Endothelial cell of umbilical vein (primary cell): ENCODE measurements around the gene RAI1. TPM values are rescaled to one million over a fixed set of nuclear protein-coding genes. Genes with fewer than 3 reads are reported as not detected.

ENCODE experiments used
- BruUV-seq: library from RNA; stranded (reverse); fragments of 400-500 nt; replicated peaks from 2 replicates; lab custom pipeline; 2021; lab: Mats Ljungman, UMichigan
- CTCF ChIA-PET: fragments of 300-600, 350-600 bp; sonication (Branson Sonifier 250); formaldehyde crosslinking; loops from one replicate; lab custom pipeline; 2021; ENCODE audit warnings: antibody characterized with exemption, inconsistent platforms; lab: Charles Lee
- POLR2A ChIA-PET: fragments of 300-600, 350-600 bp; sonication (Branson Sonifier 250); formaldehyde crosslinking; loops from one replicate; lab custom pipeline; 2021; ENCODE audit warnings: antibody characterized with exemption, inconsistent platforms; lab: Charles Lee
- DNase-seq: peaks from one replicate; pipeline ENCODE4 v3.0.0-alpha.2; 2011; ENCODE audit warnings: low read depth, low spot score
- FAIRE-seq: peaks from 2 replicates; lab custom pipeline; 2011; peaks lifted over from hg19 to GRCh38; lab: Jason Lieb, UNC
- H2AFZ ChIP-seq: 2 replicates; pipeline ENCODE4 v1.6.0; 2012; ENCODE audit warnings: low read depth, low read length, control low read depth, inconsistent platforms
- H3K27ac ChIP-seq: 2 replicates; pipeline ENCODE4 v1.5.1; 2011; ENCODE audit warnings: low read depth, mild to moderate bottlenecking, control low read depth, low read length, moderate library complexity; ENCODE audit not compliant: insufficient read depth
- H3K27me3 ChIP-seq, 2 experiments: 2 replicates each; pipeline versions ENCODE4 v1.6.0 to v1.6.1; 2011; ENCODE audit warnings: low read length in 2 of 2, mixed read lengths in 1 of 2; ENCODE audit not compliant: control insufficient read depth in 2 of 2, insufficient read depth in 2 of 2
- H3K36me3 ChIP-seq, 2 experiments: 2 replicates in 1 of 2; 3 replicates in 1 of 2; pipeline ENCODE4 v1.5.1; 2011; ENCODE audit warnings: low read length in 2 of 2, mild to moderate bottlenecking in 1 of 2, moderate library complexity in 1 of 2; ENCODE audit not compliant: control insufficient read depth in 2 of 2, insufficient read depth in 2 of 2; ENCODE audit errors: extremely low read depth in 1 of 2
- H3K4me1 ChIP-seq: 3 replicates; pipeline ENCODE4 v1.5.1; 2011; ENCODE audit warnings: mild to moderate bottlenecking, low read length; ENCODE audit not compliant: control insufficient read depth, insufficient read depth; ENCODE audit errors: extremely low read depth
- H3K4me2 ChIP-seq: 2 replicates; pipeline ENCODE4 v1.6.1; 2011; ENCODE audit warnings: low read length, control low read depth, mixed read lengths; ENCODE audit not compliant: insufficient read depth
- H3K4me3 ChIP-seq, 3 experiments: fragments of 200-600 bp in 1 of 3; sonication (generic), shearing (Covaris generic) in 1 of 3; replicated peaks in 1 of 3; 2 replicates each; pipeline ENCODE4 v1.5.1; 2011 to 2016; ENCODE audit warnings: control low read depth in 3 of 3, low read length in 3 of 3, mild to moderate bottlenecking in 2 of 3, inconsistent platforms in 1 of 3, low read depth in 1 of 3, moderate library complexity in 1 of 3; ENCODE audit not compliant: insufficient read depth in 1 of 3
- H3K79me2 ChIP-seq: 2 replicates; pipeline ENCODE4 v1.6.0; 2012; ENCODE audit warnings: low read length, inconsistent platforms; ENCODE audit not compliant: control insufficient read depth, insufficient read depth
- H3K9ac ChIP-seq: replicated peaks from 2 replicates; pipeline ENCODE3; 2011; ENCODE audit warnings: low read length, control low read depth; ENCODE audit not compliant: insufficient read depth; ENCODE audit errors: extremely low read depth
- H3K9me1 ChIP-seq: replicated peaks from 3 replicates; pipeline ENCODE4 v1.6.0; 2011; ENCODE audit warnings: mild to moderate bottlenecking, low read length; ENCODE audit not compliant: control insufficient read depth, insufficient read depth; ENCODE audit errors: extremely low read depth
- H3K9me3 ChIP-seq: replicated peaks from 2 replicates; pipeline ENCODE4 v1.5.1; 2012; ENCODE audit warnings: low read length, inconsistent platforms; ENCODE audit not compliant: control insufficient read depth, insufficient read depth
- H4K20me1 ChIP-seq: replicated peaks from 2 replicates; pipeline ENCODE3; 2011; ENCODE audit warnings: mild to moderate bottlenecking, low read length; ENCODE audit not compliant: control insufficient read depth, insufficient read depth; ENCODE audit errors: extremely low read depth
- POLR2AphosphoS5 ChIP-seq: IDR thresholded peaks from 2 replicates; pipeline ENCODE4 v1.6.1; 2012; ENCODE audit warnings: low read depth, mild to moderate bottlenecking, control low read depth, low read length, moderate library complexity; ENCODE audit not compliant: insufficient read depth
- dilution Hi-C: fragments of 300-500 bp; cut with MboI; formaldehyde crosslinking; loops from one replicate; pipeline ENCODE4 v1.15.0; 2019; ENCODE audit warnings: low sequenced_read_pairs; ENCODE audit not compliant: extremely low pct_ligation_motif_present
- intact Hi-C: fragments of 100-400 bp; cut with micrococcal nuclease; formaldehyde crosslinking; loops from one replicate; pipeline ENCODE4 v1.10.0; 2022
- polyA plus RNA-seq, 4 experiments: library from polyadenylated mRNA; depleted of rRNA in 3 of 4; stranded (reverse) in 3 of 4; unstranded in 1 of 4; fragments of >200 nt; gene quantifications; 2 replicates each; pipeline versions ENCODE4 v1.2.1 to v1.2.3, GENCODE V29; 2011 to 2012; ENCODE audit warnings: missing spikeins in 1 of 4
- total RNA-seq: library from RNA; stranded (reverse); gene quantifications from 2 replicates; pipeline ENCODE4 v1.2.3, GENCODE V29; 2021
- TF ChIP-seq, protein P1 (sequence below), 2 donors: IDR thresholded peaks; 1 replicate in 1 of 2; 2 replicates in 1 of 2; pipeline ENCODE4 v1.5.1; 2011; ENCODE audit warnings: low read length in 2 of 2, mild to moderate bottlenecking in 2 of 2, moderate library complexity in 2 of 2, control low read depth in 1 of 2, inconsistent platforms in 1 of 2, low read depth in 1 of 2; ENCODE audit not compliant: insufficient read depth in 1 of 2; ENCODE audit errors: extremely low read depth in 1 of 2

Gene RAI1
- total and polyA plus RNA-seq, 2 donors (not counting 3 experiments of a cell fraction or from before 2014, with no cell fraction given) = 7.8 to 43.3 TPM

DNA sequence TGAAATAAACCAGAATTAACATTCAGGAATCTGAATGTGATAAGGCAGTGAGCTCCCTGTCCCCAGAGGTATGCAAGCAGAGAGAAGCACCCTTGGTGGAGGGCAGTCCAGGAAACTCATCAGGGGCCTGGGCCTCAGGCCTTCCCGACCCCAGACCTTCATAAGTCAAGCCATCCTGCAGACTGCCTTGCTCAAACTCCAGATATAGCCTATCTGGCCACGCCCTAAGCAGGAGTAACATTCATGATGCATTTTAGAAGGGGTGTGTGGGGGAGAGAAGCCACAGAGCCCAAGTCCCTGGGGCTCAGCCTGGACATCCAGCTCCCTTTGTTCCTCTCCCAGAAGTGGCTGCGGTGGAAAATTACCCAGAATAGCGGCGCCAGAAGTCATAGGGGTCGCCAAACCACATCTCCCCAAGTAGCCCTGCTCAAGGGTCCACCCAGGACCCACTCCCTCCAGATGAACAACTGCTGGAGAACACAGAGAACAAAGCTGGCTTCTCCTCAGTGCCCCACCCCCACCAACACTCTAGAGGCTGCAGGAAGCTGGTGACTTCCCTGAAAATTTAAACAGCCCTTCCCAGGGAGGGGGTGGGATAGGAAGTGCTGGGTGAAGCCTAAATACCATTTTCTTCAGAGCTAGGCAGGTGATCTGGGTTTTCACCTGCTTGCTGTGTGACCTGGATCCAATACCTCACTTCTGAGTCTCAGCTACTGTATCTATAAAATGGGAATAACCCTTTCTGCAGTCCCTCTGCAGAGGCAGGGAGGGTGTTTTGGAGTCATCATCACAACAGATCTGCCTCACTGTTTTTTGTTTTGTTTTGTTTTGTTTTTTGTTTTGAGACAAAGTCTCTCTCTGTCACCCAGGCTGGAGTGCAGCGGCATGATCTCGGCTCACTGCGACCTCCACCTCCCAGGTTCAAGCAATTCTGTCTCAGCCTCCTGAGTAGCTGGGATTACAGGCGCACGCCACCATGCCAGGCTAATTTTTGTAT, 157.0 kb downstream of the RAI1 start:
- Histone ChIP-seq H3K4me3 (no peak overlapping the region), H3K9me1 (no peaks in the 10 kb centered on the region), H3K9ac (peak overlapping the region; percentile 40), H4K20me1 (no peaks in the 10 kb centered on the region), H3K9me3 (no peaks in the 10 kb centered on the region), H3K27me3 (no peaks in the 10 kb centered on the region), H3K4me1 (peaks cover 56% of the 10 kb centered on the region), H3K36me3 (no peaks in the 10 kb centered on the region), H2AFZ (peak overlapping the region; percentile 23), H3K27ac (peak overlapping the region; percentile 95), H3K79me2 (peaks cover 27% of the 10 kb centered on the region), H3K4me2 (peak overlapping the region; percentile 38)
- intact Hi-C loops (no loop called here), dilution Hi-C loops (no loop called here)
- no TSS peak for BruUV-seq
- FAIRE-seq = peak; percentile 90
- DNase-seq = peak; percentile 59
- ChIA-PET POLR2A (interaction anchor here (0.6 kb wide), 1 partner anchor 17 kb away, joined by 5 read pairs; no protein-coding TSS in a partner anchor), CTCF (interaction anchor here (0.9 to 3.1 kb wide), 7 partner anchors 11 to 81 kb away, joined by 3 to 18 read pairs (median 5); no protein-coding TSS in a partner anchor)
- peak; percentile 31 for TF ChIP-seq POLR2AphosphoS5
- TF ChIP-seq, protein P1, sequence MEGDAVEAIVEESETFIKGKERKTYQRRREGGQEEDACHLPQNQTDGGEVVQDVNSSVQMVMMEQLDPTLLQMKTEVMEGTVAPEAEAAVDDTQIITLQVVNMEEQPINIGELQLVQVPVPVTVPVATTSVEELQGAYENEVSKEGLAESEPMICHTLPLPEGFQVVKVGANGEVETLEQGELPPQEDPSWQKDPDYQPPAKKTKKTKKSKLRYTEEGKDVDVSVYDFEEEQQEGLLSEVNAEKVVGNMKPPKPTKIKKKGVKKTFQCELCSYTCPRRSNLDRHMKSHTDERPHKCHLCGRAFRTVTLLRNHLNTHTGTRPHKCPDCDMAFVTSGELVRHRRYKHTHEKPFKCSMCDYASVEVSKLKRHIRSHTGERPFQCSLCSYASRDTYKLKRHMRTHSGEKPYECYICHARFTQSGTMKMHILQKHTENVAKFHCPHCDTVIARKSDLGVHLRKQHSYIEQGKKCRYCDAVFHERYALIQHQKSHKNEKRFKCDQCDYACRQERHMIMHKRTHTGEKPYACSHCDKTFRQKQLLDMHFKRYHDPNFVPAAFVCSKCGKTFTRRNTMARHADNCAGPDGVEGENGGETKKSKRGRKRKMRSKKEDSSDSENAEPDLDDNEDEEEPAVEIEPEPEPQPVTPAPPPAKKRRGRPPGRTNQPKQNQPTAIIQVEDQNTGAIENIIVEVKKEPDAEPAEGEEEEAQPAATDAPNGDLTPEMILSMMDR (IDR thresholded peaks at IDR 0.05; ENCODE audit: extremely low read depth in 1 of 2, insufficient read depth in 1 of 2, low read depth in 1 of 2, low read length in 2 of 2) = no peak
